GM18520 (cell line): ENCODE measurements around the gene MAP3K20.
"Not testable (repeated sequence)": the region's sequence is repeated elsewhere in the genome, so short reads cannot be mapped to it uniquely, and the experiment has no call there.

Source experiments
- ATAC-seq: cut with Tn5 transposase; IDR thresholded peaks from one replicate; pipeline ENCODE4 v1.9.1; 2021; ENCODE audit not compliant: unreplicated experiment

Gene MAP3K20

GRCh38 chr2:173075781-173076580 lies at the start of gene MAP3K20:
Gene MAP3K20 (plus strand): TSS chr2:173075846. CDS start chr2:173091032, 15,186 bp downstream.
- peak; percentile 51 for ATAC-seq

DNA sequence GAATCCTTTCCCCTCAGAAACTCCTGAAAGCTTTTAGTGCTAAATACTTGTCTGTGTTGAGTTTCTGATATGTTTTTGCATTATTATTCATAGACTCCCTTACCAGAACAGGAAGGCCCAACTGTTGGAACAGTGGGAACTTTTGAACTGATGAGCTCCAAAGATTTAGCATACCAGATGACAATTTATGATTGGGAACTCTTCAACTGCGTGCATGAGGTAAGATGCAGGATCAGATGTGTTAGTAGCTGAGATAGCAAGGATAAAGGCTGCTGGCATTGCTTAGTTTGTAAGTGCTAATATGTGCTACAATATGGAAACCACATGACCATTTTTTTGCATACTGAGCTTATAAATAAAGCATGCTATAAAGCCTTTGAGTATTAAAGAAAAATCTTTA lies 49.2 kb upstream of the MAP3K20 start:
- ATAC-seq: no peak

DNA sequence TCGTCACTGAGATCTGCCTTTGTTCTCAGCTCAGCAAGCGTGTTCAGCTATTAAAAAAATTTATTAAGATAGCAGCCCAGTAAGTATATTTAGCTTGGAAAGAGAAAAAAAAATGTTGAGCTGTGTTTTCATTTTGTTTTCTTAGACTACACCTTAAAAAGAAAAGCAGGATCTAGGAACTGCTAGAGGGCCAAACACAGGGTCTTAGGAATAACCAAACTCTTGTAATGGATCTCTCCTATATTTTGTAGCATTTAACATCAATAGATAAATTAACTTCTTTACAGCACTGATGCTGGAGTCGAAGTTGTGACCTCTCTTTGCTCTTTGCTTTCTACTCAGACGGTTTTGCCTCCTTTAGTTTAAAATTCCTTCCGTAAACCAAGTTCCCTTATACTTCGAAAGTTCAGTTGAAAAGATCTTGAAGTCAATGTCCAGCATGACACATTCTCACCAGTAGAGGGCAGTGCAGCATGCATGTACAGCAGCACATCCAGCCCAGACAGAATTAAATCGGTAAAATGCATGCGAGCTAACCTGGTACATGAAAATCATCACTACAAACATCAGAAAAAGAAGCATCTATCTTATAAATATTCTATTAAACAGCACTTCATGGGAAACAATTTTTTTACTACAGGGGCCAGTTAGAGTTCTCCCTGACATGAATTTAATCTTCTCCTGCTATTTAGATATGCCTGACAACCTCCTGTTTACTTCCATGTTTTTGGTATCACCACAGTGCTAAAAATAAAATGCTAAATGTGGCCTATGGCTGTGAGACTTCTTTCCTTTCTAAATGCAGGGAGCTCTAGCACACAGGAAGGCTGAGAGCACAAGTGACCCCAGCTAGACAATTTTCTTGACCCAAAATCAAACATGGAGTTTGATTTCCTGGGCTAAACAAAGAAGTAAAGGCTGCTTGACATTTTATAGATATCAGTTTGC lies 48.2 kb upstream of the MAP3K20 start:
- no peak for ATAC-seq

GRCh38 chr2:173028141-173028540 lies 47.5 kb upstream of the MAP3K20 start:
- ATAC-seq: no peak

DNA sequence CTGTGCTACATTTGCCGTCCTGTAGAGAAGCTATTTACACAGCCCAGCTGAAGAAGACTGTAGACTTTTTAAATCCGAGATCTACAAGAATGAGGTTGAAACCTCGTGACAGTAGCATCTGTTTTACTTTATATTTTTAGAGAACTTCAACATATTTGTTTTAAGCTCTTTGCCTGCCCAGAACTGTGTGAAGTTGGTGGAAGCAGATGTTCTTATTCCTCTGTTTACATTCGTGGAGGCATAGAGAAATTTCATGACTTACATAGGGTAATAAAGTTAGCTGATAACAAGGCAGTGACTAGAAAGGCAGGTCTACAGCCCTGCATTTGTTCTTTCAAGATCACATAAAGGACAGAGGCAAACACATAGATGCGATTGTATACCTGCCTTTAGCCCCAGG lies 47.0 kb upstream of the MAP3K20 start:
- no peak for ATAC-seq

- ATAC-seq: no peak
Observed at GRCh38 chr2:173030561-173031490, 44.8 kb upstream of the MAP3K20 start.

DNA sequence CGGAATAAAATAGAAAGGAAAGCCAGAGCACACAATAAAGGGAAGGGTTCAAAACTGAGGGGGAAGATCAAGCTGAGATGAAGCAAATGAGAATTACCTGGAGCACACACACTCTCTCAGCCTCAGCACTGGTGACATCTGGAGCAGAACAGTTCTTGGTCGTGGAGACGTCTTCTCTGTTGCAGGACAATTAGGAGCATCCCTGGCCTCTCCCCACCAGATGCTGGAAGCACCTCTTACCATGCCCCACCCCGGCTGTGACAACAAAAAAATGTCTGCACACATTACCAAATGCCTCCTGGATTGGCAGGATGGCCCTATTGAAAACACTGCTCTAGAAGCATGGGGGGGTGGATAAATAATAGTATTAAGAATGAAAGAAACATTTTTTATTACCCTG lies 43.6 kb upstream of the MAP3K20 start:
- ATAC-seq: no peak

DNA sequence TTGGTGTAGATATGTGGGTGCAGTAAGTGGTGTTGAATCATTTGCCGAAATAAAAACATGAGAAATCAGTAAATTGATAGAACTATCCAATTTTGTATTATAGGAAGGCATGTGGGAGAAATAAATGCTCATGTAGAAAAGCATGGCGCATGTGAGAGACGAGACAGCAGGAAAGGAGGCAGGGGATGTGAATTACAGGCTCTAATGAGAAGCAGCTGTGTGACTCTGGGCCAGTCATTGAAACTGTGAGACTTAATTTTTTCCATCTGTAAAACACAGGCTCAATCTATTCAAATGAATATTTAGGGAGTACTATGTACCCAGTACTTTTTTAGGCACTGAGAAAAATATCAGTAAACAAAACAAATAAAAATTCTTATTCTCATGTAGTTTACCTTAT lies 42.6 kb upstream of the MAP3K20 start:
- ATAC-seq: no peak

GRCh38 chr2:173034143-173034542 lies 41.5 kb upstream of the MAP3K20 start:
- no peak for ATAC-seq

GRCh38 chr2:173037245-173038120 lies 38.2 kb upstream of the MAP3K20 start:
- ATAC-seq: no peak

DNA sequence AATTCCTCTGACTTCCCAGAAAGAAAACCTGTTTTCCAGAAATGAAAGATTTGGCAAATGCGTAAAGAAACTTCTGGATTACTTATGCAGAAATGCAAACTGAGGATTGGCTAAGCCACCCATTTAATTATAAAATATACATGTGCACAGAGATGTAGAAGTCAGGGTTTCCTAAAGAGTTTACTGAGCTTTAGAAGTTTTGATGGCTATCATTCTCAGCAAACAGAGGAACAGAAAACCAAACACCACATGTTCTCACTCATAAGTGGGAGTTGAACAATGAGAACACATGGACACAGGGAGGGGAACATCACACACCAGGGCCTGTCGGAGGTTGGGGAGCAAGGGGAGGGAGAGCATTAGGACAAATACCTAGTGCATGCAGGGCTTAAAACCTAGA lies 37.4 kb upstream of the MAP3K20 start:
- ATAC-seq: not testable (repeated sequence)

DNA sequence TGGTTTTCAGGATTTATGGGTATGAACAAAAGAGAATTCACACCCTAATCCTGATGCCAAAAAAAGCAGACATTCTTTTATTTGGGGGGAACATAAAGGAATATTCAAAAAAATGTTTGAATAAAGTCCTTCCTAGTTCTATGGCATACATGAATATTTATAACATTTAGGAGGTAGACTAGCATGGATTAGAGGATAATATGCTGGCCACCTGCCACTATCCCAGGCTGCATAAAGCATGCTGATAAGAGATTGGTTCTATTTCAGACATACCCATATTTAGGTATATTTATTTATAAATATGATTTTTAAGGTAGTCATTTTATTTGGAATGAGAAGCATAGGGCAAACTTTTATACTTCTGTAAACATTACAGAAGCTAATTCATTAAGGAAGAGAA lies 34.9 kb upstream of the MAP3K20 start:
- ATAC-seq: no peak

DNA sequence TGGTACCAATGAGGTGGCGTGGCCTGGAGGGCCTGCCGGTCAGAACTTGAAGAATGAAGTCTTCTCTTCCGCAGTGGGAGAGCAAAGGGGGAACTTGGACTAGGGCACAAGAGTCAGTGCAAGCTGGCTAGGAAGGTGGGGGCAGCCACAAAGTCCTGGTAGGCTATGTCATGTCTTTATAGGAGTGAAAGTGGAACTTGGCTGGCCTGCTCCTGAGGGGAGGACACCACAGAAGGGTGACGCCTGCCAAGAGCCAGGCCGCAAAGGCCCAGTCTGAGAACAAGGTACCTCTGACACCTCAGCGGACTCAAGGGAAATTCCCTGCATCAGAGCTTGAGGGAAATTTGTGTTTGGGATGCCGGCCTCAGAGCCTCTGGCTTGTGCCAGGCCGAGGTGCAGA lies 32.2 kb upstream of the MAP3K20 start:
- ATAC-seq: no peak

GRCh38 chr2:173043897-173044519 lies 31.6 kb upstream of the MAP3K20 start:
- no peak for ATAC-seq

DNA sequence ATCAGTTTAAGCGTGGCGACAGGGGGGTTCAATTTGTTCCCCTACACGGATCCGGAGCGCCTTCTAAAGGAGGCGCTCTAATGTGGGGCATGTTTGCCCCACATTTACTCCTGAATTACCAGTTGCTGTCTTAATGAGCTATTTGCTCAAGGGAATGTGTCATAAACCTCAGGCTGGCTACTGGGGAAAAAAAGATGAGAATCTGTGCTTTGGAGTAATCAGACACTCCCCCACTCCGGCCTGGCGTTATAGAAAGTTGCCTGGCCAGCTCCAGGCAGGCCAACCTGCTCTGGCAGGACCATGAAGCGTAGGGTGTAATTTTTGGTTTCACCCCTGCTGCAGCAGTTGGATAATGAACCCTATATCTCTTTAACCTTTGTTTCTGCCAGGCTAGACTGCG lies 31.0 kb upstream of the MAP3K20 start:
- ATAC-seq: no peak

DNA sequence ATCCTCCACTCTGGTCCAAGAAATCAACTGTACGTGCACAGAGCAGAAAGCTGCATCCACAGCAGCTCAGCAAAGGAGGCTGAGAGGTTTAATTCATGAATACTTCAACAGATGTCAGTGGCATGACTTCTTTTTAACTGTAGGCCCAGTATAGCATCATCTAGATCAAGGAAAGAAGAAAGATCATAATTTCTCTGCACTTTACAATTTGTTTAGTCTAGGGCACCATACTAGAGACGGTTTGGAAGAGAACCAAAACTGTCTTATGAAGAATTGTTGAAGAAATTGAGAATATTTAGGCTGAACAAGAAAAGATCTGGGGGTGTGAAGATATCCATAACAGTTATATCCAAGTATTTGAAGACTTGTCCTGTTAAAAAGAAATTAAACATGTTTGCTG lies 30.5 kb upstream of the MAP3K20 start:
- ATAC-seq: no peak

- ATAC-seq: no peak
Observed at GRCh38 chr2:173048522-173048896, 27.1 kb upstream of the MAP3K20 start.

GRCh38 chr2:173048897-173049661 lies 26.6 kb upstream of the MAP3K20 start:
- peak; percentile 85 for ATAC-seq

GRCh38 chr2:173049831-173050230 lies 25.8 kb upstream of the MAP3K20 start:
- no peak for ATAC-seq
